Measurements from ENCODE around the gene ALKBH5.

ALKBH5 gene

GRCh38 chr17:18247613-18248001 lies 64.0 kb downstream of the ALKBH5 start:
- DNase-seq: no peak

DNA sequence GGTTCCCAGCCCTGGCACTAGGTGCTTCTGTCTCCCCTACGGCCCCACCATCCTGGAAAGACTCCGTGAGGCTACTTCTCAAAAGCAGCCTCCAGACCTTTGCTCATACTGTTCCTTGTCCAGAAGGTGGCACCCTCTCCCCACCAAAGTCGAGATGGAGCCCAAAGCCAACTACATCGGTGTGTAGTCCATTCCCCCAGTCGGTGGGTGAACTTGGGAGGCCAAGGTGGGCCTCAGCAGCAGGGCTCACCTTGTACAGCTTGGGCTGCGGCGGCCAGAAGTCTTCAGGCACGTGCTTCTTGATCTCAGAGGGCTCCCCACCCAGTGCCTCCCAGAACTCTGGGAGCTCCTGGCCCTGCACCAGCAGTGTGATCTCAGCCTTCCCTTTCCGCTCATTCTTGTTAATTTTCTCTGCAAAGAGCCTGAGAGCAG lies 64.7 kb downstream of the ALKBH5 start:
- peak; percentile 27 for DNase-seq

GRCh38 chr17:18248811-18249210 lies 65.2 kb downstream of the ALKBH5 start:
- no peak for DNase-seq

- DNase-seq: no peak
Observed at GRCh38 chr17:18250259-18250658, 66.6 kb downstream of the ALKBH5 start.

- DNase-seq: no peak
Observed at GRCh38 chr17:18250708-18251107, 67.1 kb downstream of the ALKBH5 start.

GRCh38 chr17:18251204-18251603 lies 67.6 kb downstream of the ALKBH5 start:
- DNase-seq: no peak

DNA sequence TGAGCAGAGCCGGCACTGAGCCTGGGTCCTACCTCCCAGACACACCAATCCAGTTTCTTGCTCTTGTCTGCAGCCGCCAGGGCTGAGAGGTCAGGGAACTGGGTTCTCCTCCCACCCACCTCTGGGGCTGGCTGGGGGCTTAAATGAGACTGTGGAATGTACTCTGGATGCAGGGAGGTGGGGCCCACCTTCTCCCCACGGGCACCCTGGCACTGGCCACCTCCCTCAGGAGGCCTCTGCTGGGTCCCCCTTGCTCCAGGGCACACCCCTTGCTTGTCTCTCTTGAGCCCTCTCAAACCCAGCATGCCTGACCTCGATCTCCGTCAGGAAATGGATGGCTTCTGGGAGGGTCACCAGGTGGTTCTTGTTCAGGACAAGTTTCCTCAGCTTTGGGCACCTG lies 68.5 kb downstream of the ALKBH5 start:
- DNase-seq: no peak

DNA sequence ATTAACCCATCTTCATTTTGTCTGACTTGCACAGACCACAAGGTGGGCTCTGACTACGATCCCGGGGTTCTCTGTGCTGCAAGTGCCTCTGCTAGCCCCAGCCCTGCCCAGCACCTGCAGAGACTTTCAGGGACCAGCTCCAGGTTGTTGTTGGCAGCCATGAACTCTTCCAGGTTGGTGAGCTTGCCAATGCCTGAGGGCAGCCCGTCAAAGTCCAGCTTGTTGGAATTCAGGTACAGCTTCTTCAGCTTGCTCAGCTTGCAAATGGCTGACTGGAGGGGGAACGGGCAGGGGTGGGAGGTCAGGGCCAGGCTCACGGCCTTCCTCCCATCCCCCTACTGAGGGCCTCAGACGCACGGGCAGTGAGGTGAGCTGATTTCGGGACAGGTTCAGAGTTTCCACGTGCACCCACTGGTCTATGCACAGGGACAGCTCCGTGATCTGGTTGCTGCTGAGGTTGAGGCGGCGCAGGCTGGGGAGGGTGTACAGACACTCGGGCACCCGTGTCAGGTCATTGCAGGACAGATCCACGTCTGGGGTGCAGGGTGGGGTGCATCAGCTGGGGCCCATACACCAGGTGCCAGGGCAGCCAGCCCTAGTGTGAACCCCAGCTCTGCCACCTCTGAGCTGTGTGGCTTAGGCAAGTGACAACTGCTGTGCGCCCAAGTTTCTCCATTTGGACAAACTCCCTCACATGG lies 69.7 kb downstream of the ALKBH5 start:
- DNase-seq: no peak

DNA sequence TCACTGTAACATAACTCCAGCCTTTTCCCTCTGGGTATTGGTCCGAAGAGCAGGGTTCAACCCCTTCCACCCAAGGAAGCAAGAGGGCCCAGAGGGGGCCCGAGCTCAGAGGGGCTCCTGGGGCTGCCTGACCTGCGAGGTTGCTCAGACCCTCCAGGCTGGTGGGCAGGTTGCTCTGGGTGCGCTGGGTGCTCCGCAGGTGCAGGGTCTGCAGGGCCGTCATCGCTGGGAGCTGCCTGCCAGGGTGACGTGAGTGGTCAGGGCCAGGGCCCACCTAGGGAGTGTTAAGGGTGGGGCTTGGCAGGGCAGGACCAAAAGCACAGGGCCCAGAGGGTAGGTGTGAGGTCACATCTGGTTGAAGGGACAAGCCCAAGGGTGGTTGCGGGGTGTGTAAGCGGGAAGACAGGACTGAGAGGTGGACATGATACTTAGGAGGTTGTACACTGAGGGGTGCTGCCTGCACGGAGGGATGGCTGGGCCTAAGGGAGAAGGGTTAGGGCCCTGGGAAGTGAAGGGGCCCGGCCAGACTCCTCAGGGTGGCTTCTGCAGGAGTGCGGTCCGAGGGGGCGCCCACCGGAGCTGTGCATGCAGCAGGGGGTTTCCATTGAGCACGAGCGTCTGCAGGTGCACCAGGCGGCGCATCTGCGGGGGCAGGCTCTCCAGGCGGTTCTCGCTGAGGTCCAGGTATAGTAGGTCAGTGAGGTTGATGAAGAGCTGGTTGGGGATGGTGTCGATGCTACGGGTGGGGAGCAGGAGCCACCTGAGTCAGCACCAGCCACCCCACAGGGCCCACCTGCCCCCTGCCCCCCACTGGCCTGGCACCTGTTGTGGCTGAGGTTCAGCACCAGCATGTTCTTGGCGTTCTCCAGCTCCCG lies 70.6 kb downstream of the ALKBH5 start:
- no peak for DNase-seq

- no peak for DNase-seq
Observed at GRCh38 chr17:18254888-18255649, 71.4 kb downstream of the ALKBH5 start.

- DNase-seq: no peak
Observed at GRCh38 chr17:18256351-18256750, 72.7 kb downstream of the ALKBH5 start.

GRCh38 chr17:18256776-18257175 lies 73.1 kb downstream of the ALKBH5 start:
- DNase-seq: no peak

DNA sequence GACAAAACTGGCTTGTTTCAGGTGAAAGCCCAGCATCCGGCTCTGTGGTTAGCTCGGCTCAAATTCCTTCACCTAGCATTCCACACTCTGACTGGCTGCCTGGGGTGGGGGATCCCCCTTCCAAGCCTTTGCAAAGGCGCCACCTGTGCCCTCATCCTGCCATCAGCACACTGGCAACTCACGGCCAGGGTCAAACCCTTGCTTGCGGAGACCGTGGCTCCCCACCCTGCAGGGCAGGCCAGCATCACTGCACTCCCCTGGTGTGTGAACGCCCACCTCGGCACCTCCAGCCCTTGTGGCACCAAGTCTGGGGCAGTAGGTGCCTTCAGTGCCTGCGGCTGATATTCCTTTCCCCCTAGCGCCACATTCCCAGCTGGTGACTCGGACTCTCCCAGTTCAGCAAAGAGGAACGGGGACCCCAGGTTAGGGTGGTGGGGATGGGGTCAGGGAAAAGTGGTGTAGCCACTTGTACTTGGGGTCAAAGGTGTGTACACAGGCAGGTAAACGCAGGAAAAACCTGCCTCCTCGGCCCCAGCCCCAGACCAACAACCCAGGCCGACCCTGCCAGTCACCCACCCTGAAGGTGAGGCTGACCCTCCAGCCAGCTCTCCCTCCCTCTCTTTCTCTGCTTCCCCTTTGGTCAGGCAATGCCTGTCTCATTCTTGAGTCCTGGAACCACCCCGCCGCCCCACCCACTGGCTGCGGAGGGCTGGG lies 73.8 kb downstream of the ALKBH5 start:
- no peak for DNase-seq

DNA sequence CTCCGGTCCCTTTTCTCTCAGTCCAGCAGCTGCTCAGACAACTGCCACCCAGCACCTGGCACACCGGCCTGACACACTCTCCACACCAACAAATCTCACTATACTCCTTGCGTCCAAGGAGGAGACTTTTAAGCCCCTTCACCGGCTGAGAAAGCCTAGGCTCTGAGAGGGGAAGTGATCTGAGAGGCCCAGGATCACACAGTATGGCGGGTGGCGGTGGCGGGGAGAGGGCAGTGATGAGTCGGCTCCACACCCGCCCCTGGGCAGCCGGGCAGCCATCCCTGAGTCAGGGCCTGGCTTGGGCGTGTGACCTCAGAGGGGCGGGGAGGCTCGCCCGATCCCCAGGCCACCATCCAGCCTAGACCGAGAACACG lies 74.3 kb downstream of the ALKBH5 start:
- DNase-seq: peak; percentile 2

- DNase-seq: no peak
Observed at GRCh38 chr17:18258356-18259038, 74.9 kb downstream of the ALKBH5 start, which contains the start of gene FLII. FLII (minus strand) TSS chr17:18258738; CDS start chr17:18258690, 48 bp downstream.

Measured in NCI-H1092 treated with DMSO at 0.1 percent for 48 hours (cell line).